CD14-positive monocyte (primary cell): ENCODE measurements around the gene STK4. TPM values are rescaled to one million over a fixed set of nuclear protein-coding genes. Genes with fewer than 3 reads are reported as not detected.

Experiments
- DNase-seq, 3 donors: peaks; one replicate each; pipeline ENCODE4 v3.0.0-alpha.2; 2011 to 2022
- H2AFZ ChIP-seq: 2 replicates; pipeline ENCODE4 v1.6.0; 2012; ENCODE audit warnings: mild to moderate bottlenecking, low read depth, low read length, inconsistent platforms; ENCODE audit not compliant: insufficient read depth, poor library complexity, severe bottlenecking
- H3K27ac ChIP-seq, 2 donors: 1 replicate in 1 of 2; 2 replicates in 1 of 2; pipeline ENCODE4 v1.5.1; 2012 to 2013; ENCODE audit warnings: low read length in 2 of 2, control low read depth in 1 of 2, inconsistent platforms in 1 of 2, low read depth in 1 of 2, mild to moderate bottlenecking in 1 of 2
- H3K27me3 ChIP-seq, 2 donors: one replicate each; pipeline versions ENCODE4 v1.6.0 to v1.6.1; 2011 to 2013; ENCODE audit warnings: low read length in 2 of 2; ENCODE audit not compliant: control insufficient read depth in 2 of 2, insufficient read depth in 2 of 2
- H3K36me3 ChIP-seq, 2 donors: replicated peaks in 1 of 2; 1 replicate in 1 of 2; 2 replicates in 1 of 2; pipeline versions ENCODE4 v1.5.1 to v1.6.1; 2012 to 2013; ENCODE audit warnings: low read length in 2 of 2, control low read depth in 1 of 2, inconsistent platforms in 1 of 2, mild to moderate bottlenecking in 1 of 2; ENCODE audit not compliant: insufficient read depth in 2 of 2, control insufficient read depth in 1 of 2
- H3K4me1 ChIP-seq, 2 donors: 1 replicate in 1 of 2; 2 replicates in 1 of 2; pipeline versions ENCODE4 v1.5.1 to v1.6.1; 2012 to 2013; ENCODE audit warnings: low read length in 2 of 2, control low read depth in 1 of 2, inconsistent platforms in 1 of 2, mild to moderate bottlenecking in 1 of 2, moderate library complexity in 1 of 2; ENCODE audit not compliant: insufficient read depth in 2 of 2, control insufficient read depth in 1 of 2
- H3K4me2 ChIP-seq: replicated peaks from 2 replicates; pipeline ENCODE3; 2012; ENCODE audit warnings: low read length, moderate library complexity, mild to moderate bottlenecking; ENCODE audit not compliant: poor library complexity, severe bottlenecking; ENCODE audit errors: extremely low read depth
- H3K4me3 ChIP-seq, 3 experiments: fragments of 200-600 bp in 1 of 3; sonication (generic) in 1 of 3; replicated peaks in 1 of 3; 1 replicate in 2 of 3; 2 replicates in 1 of 3; pipeline ENCODE4 v1.5.1; 2011 to 2013; ENCODE audit warnings: low read length in 3 of 3, mild to moderate bottlenecking in 3 of 3, control low read depth in 2 of 3, low read depth in 2 of 3, inconsistent platforms in 1 of 3, moderate library complexity in 1 of 3
- H3K79me2 ChIP-seq: 2 replicates; pipeline ENCODE4 v1.6.0; 2012; ENCODE audit warnings: mild to moderate bottlenecking, control low read depth, inconsistent platforms, low read length, moderate library complexity; ENCODE audit not compliant: insufficient read depth
- H3K9ac ChIP-seq: 2 replicates; pipeline ENCODE4 v1.6.0; 2017; ENCODE audit warnings: low read length, mild to moderate bottlenecking; ENCODE audit not compliant: insufficient read depth, poor library complexity, severe bottlenecking
- H3K9me3 ChIP-seq, 2 donors: replicated peaks in 1 of 2; 1 replicate in 1 of 2; 2 replicates in 1 of 2; pipeline versions ENCODE4 v1.5.1 to v1.6.1; 2012 to 2013; ENCODE audit warnings: low read length in 2 of 2, control low read depth in 1 of 2; ENCODE audit not compliant: control insufficient read depth in 1 of 2, insufficient read depth in 1 of 2
- H4K20me1 ChIP-seq: 2 replicates; pipeline ENCODE4 v1.6.0; 2012; ENCODE audit warnings: mild to moderate bottlenecking, low read length, control low read depth, moderate library complexity; ENCODE audit not compliant: insufficient read depth
- H3K27ac Mint-ChIP-seq, 7 donors: one replicate each; pipeline ENCODE4 v1.8.0; 2020; ENCODE audit warnings: mild to moderate bottlenecking in 7 of 7, mixed read lengths in 7 of 7, moderate library complexity in 6 of 7, inconsistent platforms in 2 of 7
- H3K27me3 Mint-ChIP-seq, 3 donors: one replicate each; pipeline ENCODE4 v1.8.0; 2021 to 2022; ENCODE audit warnings: low read depth in 3 of 3, mild to moderate bottlenecking in 3 of 3, mixed read lengths in 3 of 3, moderate library complexity in 3 of 3, inconsistent platforms in 1 of 3
- H3K36me3 Mint-ChIP-seq, 2 donors: one replicate each; pipeline ENCODE4 v1.8.0; 2020; ENCODE audit warnings: mixed read lengths in 2 of 2, inconsistent platforms in 1 of 2, mild to moderate bottlenecking in 1 of 2
- H3K4me1 Mint-ChIP-seq: one replicate; pipeline ENCODE4 v1.8.0; 2020; ENCODE audit warnings: mild to moderate bottlenecking, mixed read lengths
- H3K4me3 Mint-ChIP-seq, 2 donors: one replicate each; pipeline ENCODE4 v1.8.0; 2020; ENCODE audit warnings: mild to moderate bottlenecking in 2 of 2, mixed read lengths in 2 of 2, moderate library complexity in 1 of 2
- H3K9me3 Mint-ChIP-seq, 7 donors: one replicate each; pipeline ENCODE4 v1.8.0; 2020 to 2022; ENCODE audit warnings: mixed read lengths in 7 of 7, mild to moderate bottlenecking in 6 of 7, moderate library complexity in 6 of 7, inconsistent platforms in 2 of 7
- CTCF ChIP-seq: fragments of 200-600 bp; IDR thresholded peaks from one replicate; pipeline ENCODE4 v1.8.0; 2022; ENCODE audit warnings: antibody characterized with exemption, mild to moderate bottlenecking
- WGBS: methylation state at CpG from one replicate; pipeline ENCODE4 v1.1.5; 2013; ENCODE audit warnings: missing lambda C conversion rate; ENCODE audit not compliant: insufficient coverage; 5-methylcytosine and 5-hydroxymethylcytosine counted together
- intact Hi-C, 2 donors: fragments of 100-400 bp; cut with micrococcal nuclease; formaldehyde crosslinking; loops; one replicate each; pipeline versions ENCODE4 v1.15.0 to v1.15.1; 2023
- polyA plus RNA-seq, 3 donors: library from polyadenylated mRNA; depleted of rRNA in 1 of 3; unstranded in 2 of 3; stranded (reverse) in 1 of 3; fragments of 300-500 nt in 2 of 3; fragments of >200 nt in 1 of 3; fragmentation: Illumina TruSeq in 2 of 3; gene quantifications; 1 replicate in 2 of 3; 2 replicates in 1 of 3; pipeline ENCODE4 v1.2.3, GENCODE V29; 2012 to 2021

Gene STK4
- polyA plus RNA-seq, 3 donors = 53.0 to 123 (median 69.9) TPM

- WGBS = no CpG with 5 or more reads among the region's 2 CpGs
- intact Hi-C loops = no loop called here
- Histone ChIP-seq H2AFZ (no peak overlapping the region), H3K9me3 (no peaks in the 10 kb centered on the region), H3K79me2 (no peaks in the 10 kb centered on the region), H3K27me3 (no peaks in the 10 kb centered on the region), H3K27ac (no peak overlapping the region), H4K20me1 (no peaks in the 10 kb centered on the region), H3K36me3 (peaks cover 0 to 10% of the 10 kb centered on the region in 2 donors), H3K9ac (no peak overlapping the region), H3K4me2 (no peak overlapping the region), H3K4me3 (no peak overlapping the region), H3K4me1 (no peaks in the 10 kb centered on the region)
- H3K27me3 Mint-ChIP-seq = peaks cover 0 to 4% (median 0%) of the 10 kb centered on the region in 3 donors
- no peak for TF ChIP-seq CTCF
- H3K9me3 Mint-ChIP-seq = no peaks in the 10 kb centered on the region
- no peak overlapping the region for H3K4me3 Mint-ChIP-seq
- peaks cover 26 to 51% of the 10 kb centered on the region in 2 donors for H3K36me3 Mint-ChIP-seq
- no peaks in the 10 kb centered on the region for H3K4me1 Mint-ChIP-seq
- peak overlapping the region in 2 of 7 donors; percentile 30 to 60 for H3K27ac Mint-ChIP-seq
- no peak for DNase-seq
Measured at GRCh38 chr20:44917399-44917798, 48.9 kb upstream of the STK4 start.

- H3K27ac ChIP-seq = no peak overlapping the region
- H3K9ac ChIP-seq = no peak overlapping the region
- Mint-ChIP-seq H3K4me3 (no peak overlapping the region), H3K4me1 (no peaks in the 10 kb centered on the region), H3K9me3 (no peaks in the 10 kb centered on the region), H3K36me3 (peaks cover 30 to 51% of the 10 kb centered on the region in 2 donors), H3K27ac (no peak overlapping the region), H3K27me3 (peaks cover 0 to 4% (median 0%) of the 10 kb centered on the region in 3 donors)
- no peaks in the 10 kb centered on the region for H3K27me3 ChIP-seq
- TF ChIP-seq CTCF = no peak
- WGBS = 100% methylated on average over 2 of the region's 3 CpGs
- H3K4me3 ChIP-seq = no peak overlapping the region
- no peaks in the 10 kb centered on the region for H3K9me3 ChIP-seq
- no peaks in the 10 kb centered on the region for H3K79me2 ChIP-seq
- no peaks in the 10 kb centered on the region for H3K4me1 ChIP-seq
- intact Hi-C loops = no loop called here
- no peak for DNase-seq
- H3K4me2 ChIP-seq = no peak overlapping the region
- no peaks in the 10 kb centered on the region for H4K20me1 ChIP-seq
- H2AFZ ChIP-seq = no peak overlapping the region
- H3K36me3 ChIP-seq = peaks cover 5 to 18% of the 10 kb centered on the region in 2 donors
Measured at GRCh38 chr20:44918342-44918741, 48.0 kb upstream of the STK4 start.
